OCI-LY3 (cell line): ENCODE measurements around the gene ASB15.

ENCODE experiments used
- H2AFZ ChIP-seq: fragments of 200-600, 300-600 bp; shearing (Covaris generic); 2 replicates; pipeline ENCODE4 v1.6.0; 2014; ENCODE audit warnings: antibody characterized with exemption, low read depth, low read length
- H3K27ac ChIP-seq: fragments of 200-600, 300-600 bp; sonication (generic); 2 replicates; pipeline ENCODE4 v1.5.1; 2014; ENCODE audit warnings: mild to moderate bottlenecking, low read length, moderate library complexity, mixed read lengths
- H3K27me3 ChIP-seq: fragments of 200-600, 300-600 bp; sonication (generic); 2 replicates; pipeline ENCODE4 v1.6.1; 2014; ENCODE audit warnings: low read depth, low read length, mixed read lengths
- H3K36me3 ChIP-seq: fragments of 200-600, 300-600 bp; sonication (generic); replicated peaks from 2 replicates; pipeline ENCODE3; 2014; ENCODE audit warnings: low read depth, low read length, mixed read lengths
- H3K4me1 ChIP-seq: fragments of 300-600, 200-600 bp; sonication (generic); 2 replicates; pipeline ENCODE4 v1.6.1; 2014; ENCODE audit warnings: low read length, mixed read lengths
- H3K4me2 ChIP-seq: fragments of 200-600, 300-600 bp; sonication (generic); 2 replicates; pipeline ENCODE4 v1.6.1; 2014; ENCODE audit warnings: low read length, mixed read lengths
- H3K4me3 ChIP-seq: fragments of 300-600, 200-600 bp; sonication (generic); 2 replicates; pipeline ENCODE4 v1.5.1; 2014; ENCODE audit warnings: antibody characterized with exemption, mild to moderate bottlenecking, low read length, moderate library complexity
- H3K79me2 ChIP-seq: fragments of 300-600, 200-600 bp; shearing (Covaris generic); 2 replicates; pipeline ENCODE4 v1.6.1; 2014; ENCODE audit warnings: mild to moderate bottlenecking, low read length, mixed read lengths
- H3K9ac ChIP-seq: fragments of 300-600, 200-600 bp; shearing (Covaris generic); 2 replicates; pipeline ENCODE4 v1.6.0; 2014; ENCODE audit warnings: mild to moderate bottlenecking, low read length, moderate library complexity
- H3K9me3 ChIP-seq: fragments of 200-600, 300-600 bp; shearing (Covaris generic); 2 replicates; pipeline ENCODE4 v1.6.1; 2014; ENCODE audit warnings: low read length, mixed read lengths; ENCODE audit not compliant: insufficient read depth
- H4K20me1 ChIP-seq: fragments of 200-600, 300-600 bp; sonication (generic); 2 replicates; pipeline ENCODE4 v1.6.1; 2016; ENCODE audit warnings: low read length, mixed read lengths; ENCODE audit not compliant: insufficient read depth
- CTCF ChIP-seq: fragments of 200-600, 300-600 bp; sonication (generic); IDR thresholded peaks from 2 replicates; pipeline ENCODE4 v1.5.1; 2014; ENCODE audit warnings: antibody characterized with exemption, low read length, low read depth
- EZH2phosphoT487 ChIP-seq: fragments of 200-600 bp; shearing (Covaris generic); IDR thresholded peaks from 2 replicates; pipeline ENCODE4 v1.6.1; 2018; ENCODE audit warnings: antibody characterized with exemption, mixed run types, low read depth

Gene ASB15

GRCh38 chr7:123622660-123623386 is 21.2 kb downstream of the ASB15 start:
- 0 out of 2 replicates have a peak overlapping the region, but pooled peaks have one; percentile 36 for H2AFZ ChIP-seq
- no peak overlapping the region for H3K9ac ChIP-seq
- no peak overlapping the region for H3K27ac ChIP-seq

GRCh38 chr7:123624527-123625183 is 23.0 kb downstream of the ASB15 start:
- Histone ChIP-seq H3K9ac (no peak overlapping the region), H3K4me3 (no peak overlapping the region), H3K79me2 (no peaks in the 10 kb centered on the region), H4K20me1 (no peaks in the 10 kb centered on the region), H3K27ac (no peak overlapping the region), H3K4me2 (peak overlapping the region; percentile 18; the same call in 1 of the 2 replicates), H3K36me3 (no peaks in the 10 kb centered on the region), H2AFZ (peak overlapping the region; percentile 58; the same call in 1 of the 2 replicates), H3K4me1 (peaks cover 7% of the 10 kb centered on the region), H3K27me3 (no peaks in the 10 kb centered on the region), H3K9me3 (no peaks in the 10 kb centered on the region)
- TF ChIP-seq EZH2phosphoT487 (no peak), CTCF (peak; percentile 77)

More at GRCh38 chr7:123622660-123623386, 21.2 kb downstream of the ASB15 start:
- H3K36me3 ChIP-seq: no peaks in the 10 kb centered on the region
- H3K79me2 ChIP-seq: no peaks in the 10 kb centered on the region
- no peaks in the 10 kb centered on the region for H4K20me1 ChIP-seq
- H3K27me3 ChIP-seq: no peaks in the 10 kb centered on the region
- H3K9me3 ChIP-seq: no peaks in the 10 kb centered on the region
- no peak overlapping the region for H3K4me2 ChIP-seq
- no peak overlapping the region for H3K4me3 ChIP-seq
- TF ChIP-seq CTCF (no peak), EZH2phosphoT487 (no peak)
- peaks cover 7% of the 10 kb centered on the region for H3K4me1 ChIP-seq

GRCh38 chr7:123625254-123625653 is 23.6 kb downstream of the ASB15 start:
- TF ChIP-seq EZH2phosphoT487: no peak
- TF ChIP-seq CTCF: no peak
- H3K36me3 ChIP-seq: no peaks in the 10 kb centered on the region
- no peak overlapping the region for H2AFZ ChIP-seq

GRCh38 chr7:123627851-123628250 is 26.2 kb downstream of the ASB15 start:
- Histone ChIP-seq H2AFZ (no peak overlapping the region), H4K20me1 (no peaks in the 10 kb centered on the region), H3K79me2 (no peaks in the 10 kb centered on the region), H3K9me3 (no peaks in the 10 kb centered on the region), H3K27ac (no peak overlapping the region), H3K27me3 (no peaks in the 10 kb centered on the region), H3K4me3 (no peak overlapping the region), H3K36me3 (no peaks in the 10 kb centered on the region), H3K9ac (no peak overlapping the region), H3K4me1 (peaks cover 7% of the 10 kb centered on the region), H3K4me2 (no peak overlapping the region)
- TF ChIP-seq EZH2phosphoT487 (no peak), CTCF (no peak)

More at GRCh38 chr7:123625254-123625653, 23.6 kb downstream of the ASB15 start:
- H4K20me1 ChIP-seq: no peaks in the 10 kb centered on the region
- H3K9me3 ChIP-seq: no peaks in the 10 kb centered on the region
- no peak overlapping the region for H3K27ac ChIP-seq
- no peaks in the 10 kb centered on the region for H3K79me2 ChIP-seq
- no peak overlapping the region for H3K4me3 ChIP-seq
- H3K27me3 ChIP-seq: no peaks in the 10 kb centered on the region
- peaks cover 7% of the 10 kb centered on the region for H3K4me1 ChIP-seq
- no peak overlapping the region for H3K9ac ChIP-seq
- no peak overlapping the region for H3K4me2 ChIP-seq
